Upper lobe of left lung (tissue), 6 donors: ENCODE data around the gene SLC9C2. TPM values are rescaled to one million over a fixed set of nuclear protein-coding genes. Genes with fewer than 3 reads are reported as not detected.
"Not testable (repeated sequence)": the region's sequence is repeated elsewhere in the genome, so short reads cannot be mapped to it uniquely, and the experiment has no call there.

ENCODE experiments used
- ATAC-seq, 2 donors: fragments of 200-7000 bp; cut with Tn5 transposase; one replicate each; pipeline ENCODE4 v1.9.1; 2022; ENCODE audit warnings: mild to moderate bottlenecking in 2 of 2, moderate library complexity in 2 of 2; ENCODE audit not compliant: low FRiP score in 2 of 2
- DNase-seq, 2 donors: peaks; one replicate each; pipeline ENCODE4 v3.0.0-alpha.2; 2019 to 2020
- H3K27ac ChIP-seq, 4 donors: fragments of 200-600 bp; sonication (generic); one replicate each; pipeline ENCODE4 v1.5.1; 2016 to 2019
- H3K27me3 ChIP-seq, 4 donors: fragments of 200-600 bp; sonication (generic); one replicate each; pipeline ENCODE4 v1.5.1; 2017 to 2019
- H3K36me3 ChIP-seq, 4 donors: fragments of 200-600 bp; sonication (generic); one replicate each; pipeline ENCODE4 v1.5.1; 2016 to 2019
- H3K4me1 ChIP-seq, 4 donors: fragments of 200-600 bp; sonication (generic); one replicate each; pipeline ENCODE4 v1.5.1; 2018 to 2019
- H3K4me3 ChIP-seq, 4 donors: fragments of 200-600 bp; sonication (generic); one replicate each; pipeline ENCODE4 v1.5.1; 2017 to 2019; ENCODE audit warnings: mild to moderate bottlenecking in 2 of 4, moderate library complexity in 1 of 4
- H3K9me3 ChIP-seq, 4 donors: fragments of 200-600 bp; sonication (generic); one replicate each; pipeline ENCODE4 v1.5.1; 2018 to 2019
- EP300 ChIP-seq, 4 donors: sonication (generic); formaldehyde crosslinking; IDR thresholded peaks; one replicate each; pipeline ENCODE4 v1.5.1; 2017; ENCODE audit warnings: antibody characterized with exemption in 4 of 4, control low read depth in 2 of 4
- POLR2A ChIP-seq, 4 donors: fragments of 450-650 bp; IDR thresholded peaks; one replicate each; pipeline ENCODE4 v1.5.1; 2016 to 2017; ENCODE audit warnings: antibody characterized with exemption in 4 of 4, mild to moderate bottlenecking in 2 of 4
- POLR2AphosphoS5 ChIP-seq, 2 donors: sonication (generic); formaldehyde crosslinking; IDR thresholded peaks; one replicate each; pipeline ENCODE4 v1.5.1; 2017; ENCODE audit warnings: antibody characterized with exemption in 2 of 2
- WGBS, 2 donors: methylation state at CpG; one replicate each; pipeline ENCODE4 v1.1.5; 2017 to 2018; 5-methylcytosine and 5-hydroxymethylcytosine counted together
- total RNA-seq, 6 donors: library from RNA; depleted of rRNA in 4 of 6; stranded (reverse); fragments of >200 nt in 4 of 6; gene quantifications; one replicate each; pipeline versions ENCODE4 v1.1.0 to v1.2.1, GENCODE V29; 2016 to 2021
- TF ChIP-seq, protein P1 (sequence below), 6 experiments: fragments of 450-650 bp in 4 of 6; fragments of 200-600 bp in 2 of 6; sonication (generic) in 2 of 6; IDR thresholded peaks; one replicate each; pipeline ENCODE4 v1.5.1; 2016 to 2019; ENCODE audit warnings: antibody characterized with exemption in 6 of 6
- donor health status: DM: no; HTN: no; CAD: no; lungs with moderate emphysema.
- donor health status: DM: no; HTN: yes; CAD: no; lungs with severe emphysema.

The SLC9C2 gene
- total RNA-seq, 6 donors from 2014 or later = 0.15 to 1.5 (median 0.76) TPM; not detected in 2

DNA sequence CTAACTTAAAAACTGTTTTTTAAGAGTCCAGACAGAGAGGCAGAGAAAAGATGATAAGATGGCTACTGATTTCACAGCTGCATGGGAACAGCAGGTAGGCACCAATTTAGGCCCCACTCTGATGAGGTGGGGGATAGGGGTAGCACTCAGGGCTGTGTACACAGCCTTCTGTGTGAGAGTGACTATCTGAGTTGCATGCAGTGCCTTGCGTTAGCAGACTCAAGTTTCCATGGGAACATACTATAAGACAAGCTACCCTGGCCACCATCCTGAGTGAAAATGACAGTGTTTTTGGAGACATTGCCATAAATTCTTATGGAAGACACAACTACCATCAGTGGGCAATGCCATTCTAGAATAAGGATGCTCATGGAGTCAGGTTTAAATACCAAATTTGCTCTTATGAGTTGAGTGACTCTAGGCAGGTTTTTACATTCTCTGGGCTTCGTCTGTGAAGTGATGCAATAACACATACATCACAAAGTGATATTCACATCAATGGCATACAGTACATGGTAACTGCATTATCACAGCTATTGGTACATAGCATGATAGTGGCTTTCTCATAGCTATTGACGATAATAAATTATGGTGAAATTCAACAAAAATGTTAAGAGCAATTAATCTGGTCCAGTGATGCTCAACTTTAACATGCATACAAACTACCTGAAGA, 30.5 kb downstream of the SLC9C2 start:
- Histone ChIP-seq H3K27ac (no peak overlapping the region), H3K36me3 (no peaks in the 10 kb centered on the region), H3K4me1 (no peaks in the 10 kb centered on the region), H3K27me3 (no peaks in the 10 kb centered on the region), H3K9me3 (no peaks in the 10 kb centered on the region), H3K4me3 (no peak overlapping the region)
- no peak for TF ChIP-seq EP300 (IDR thresholded peaks at IDR 0.05)
- TF ChIP-seq, protein P1, sequence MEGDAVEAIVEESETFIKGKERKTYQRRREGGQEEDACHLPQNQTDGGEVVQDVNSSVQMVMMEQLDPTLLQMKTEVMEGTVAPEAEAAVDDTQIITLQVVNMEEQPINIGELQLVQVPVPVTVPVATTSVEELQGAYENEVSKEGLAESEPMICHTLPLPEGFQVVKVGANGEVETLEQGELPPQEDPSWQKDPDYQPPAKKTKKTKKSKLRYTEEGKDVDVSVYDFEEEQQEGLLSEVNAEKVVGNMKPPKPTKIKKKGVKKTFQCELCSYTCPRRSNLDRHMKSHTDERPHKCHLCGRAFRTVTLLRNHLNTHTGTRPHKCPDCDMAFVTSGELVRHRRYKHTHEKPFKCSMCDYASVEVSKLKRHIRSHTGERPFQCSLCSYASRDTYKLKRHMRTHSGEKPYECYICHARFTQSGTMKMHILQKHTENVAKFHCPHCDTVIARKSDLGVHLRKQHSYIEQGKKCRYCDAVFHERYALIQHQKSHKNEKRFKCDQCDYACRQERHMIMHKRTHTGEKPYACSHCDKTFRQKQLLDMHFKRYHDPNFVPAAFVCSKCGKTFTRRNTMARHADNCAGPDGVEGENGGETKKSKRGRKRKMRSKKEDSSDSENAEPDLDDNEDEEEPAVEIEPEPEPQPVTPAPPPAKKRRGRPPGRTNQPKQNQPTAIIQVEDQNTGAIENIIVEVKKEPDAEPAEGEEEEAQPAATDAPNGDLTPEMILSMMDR (IDR thresholded peaks at IDR 0.05) = no peak
- TF ChIP-seq POLR2A (IDR thresholded peaks at IDR 0.05) = no peak
- no peak for TF ChIP-seq POLR2AphosphoS5 (IDR thresholded peaks at IDR 0.05)
- ATAC-seq (no peak), DNase-seq (no peak)
- 91 to 93% methylated on average over 3 of the region's 3 CpGs for WGBS, 2 donors

DNA sequence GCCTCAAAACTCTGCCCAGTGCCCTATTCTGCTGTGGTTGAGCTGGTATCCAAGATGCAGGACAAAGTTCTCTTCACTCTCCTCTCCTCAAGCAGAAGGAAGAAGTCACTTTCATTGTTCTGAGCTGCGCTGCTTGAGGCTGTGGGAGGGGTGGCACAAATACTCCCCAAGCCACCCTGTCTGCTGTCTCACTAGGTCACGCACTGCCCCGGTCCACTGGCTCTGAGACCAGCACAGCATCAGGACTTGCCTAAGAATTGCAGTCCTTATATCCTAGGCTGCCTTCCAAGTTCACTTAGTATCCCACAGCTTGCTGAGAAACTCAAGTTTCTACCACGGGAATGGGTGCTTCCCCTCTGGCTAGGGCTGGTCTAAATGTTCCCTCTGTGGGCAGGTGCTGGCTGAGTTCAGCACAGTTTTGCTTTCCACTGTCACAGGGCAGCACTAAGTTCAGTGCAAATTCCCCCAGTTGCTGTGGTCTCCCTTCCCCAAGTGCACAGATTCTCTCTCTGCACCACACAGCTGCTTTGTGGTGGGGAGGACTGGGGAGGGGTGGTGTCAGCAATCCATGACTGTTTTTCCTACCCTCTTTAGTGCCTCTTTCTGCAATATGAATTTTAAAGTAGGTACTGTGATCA, 32.4 kb downstream of the SLC9C2 start:
- Histone ChIP-seq H3K27me3 (no peaks in the 10 kb centered on the region), H3K27ac (no peak overlapping the region), H3K9me3 (no peaks in the 10 kb centered on the region), H3K4me1 (no peaks in the 10 kb centered on the region), H3K4me3 (no peak overlapping the region), H3K36me3 (no peaks in the 10 kb centered on the region)
- WGBS, 2 donors = 89 to 91% methylated on average over 4 of the region's 4 CpGs
- TF ChIP-seq EP300 (IDR thresholded peaks at IDR 0.05) = no peak
- no peak for TF ChIP-seq POLR2AphosphoS5 (IDR thresholded peaks at IDR 0.05)
- no peak for TF ChIP-seq POLR2A (IDR thresholded peaks at IDR 0.05)
- TF ChIP-seq, protein P1 (IDR thresholded peaks at IDR 0.05) = no peak
- ATAC-seq (no peak), DNase-seq (peak in 1 of 2 donors; percentile 3)

DNA sequence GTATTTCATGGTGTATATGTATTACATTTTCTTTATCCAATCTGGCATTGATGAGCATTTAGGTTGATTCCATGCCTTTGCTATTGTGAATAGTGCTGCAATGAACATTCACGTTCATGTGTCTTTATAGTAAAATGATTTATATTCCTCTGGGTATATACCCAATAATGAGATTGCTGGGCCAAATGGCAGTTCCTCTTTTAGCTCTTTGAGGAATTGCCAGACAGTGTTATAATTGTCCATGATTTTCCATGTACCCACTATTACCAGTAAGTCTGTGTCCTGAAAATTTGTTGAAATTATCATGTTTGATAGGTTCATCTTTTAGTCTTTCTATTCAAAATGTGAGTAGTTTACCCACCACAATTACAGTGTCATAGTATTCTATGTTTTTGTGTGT, 34.4 kb downstream of the SLC9C2 start:
- DNase-seq (no peak), ATAC-seq (no peak)
- no peaks in the 10 kb centered on the region for H3K9me3 ChIP-seq
- H3K4me3 ChIP-seq = no peak overlapping the region
- H3K36me3 ChIP-seq = no peaks in the 10 kb centered on the region
- no peaks in the 10 kb centered on the region for H3K27me3 ChIP-seq
- WGBS, 2 donors = 89 to 91% methylated on average over 1 of the region's 1 CpG
- H3K27ac ChIP-seq = no peak overlapping the region
- TF ChIP-seq EP300 (IDR thresholded peaks at IDR 0.05) (no peak), POLR2A (IDR thresholded peaks at IDR 0.05) (no peak), POLR2AphosphoS5 (IDR thresholded peaks at IDR 0.05) (no peak)
- TF ChIP-seq, protein P1 (IDR thresholded peaks at IDR 0.05) = no peak
- H3K4me1 ChIP-seq = no peaks in the 10 kb centered on the region

DNA sequence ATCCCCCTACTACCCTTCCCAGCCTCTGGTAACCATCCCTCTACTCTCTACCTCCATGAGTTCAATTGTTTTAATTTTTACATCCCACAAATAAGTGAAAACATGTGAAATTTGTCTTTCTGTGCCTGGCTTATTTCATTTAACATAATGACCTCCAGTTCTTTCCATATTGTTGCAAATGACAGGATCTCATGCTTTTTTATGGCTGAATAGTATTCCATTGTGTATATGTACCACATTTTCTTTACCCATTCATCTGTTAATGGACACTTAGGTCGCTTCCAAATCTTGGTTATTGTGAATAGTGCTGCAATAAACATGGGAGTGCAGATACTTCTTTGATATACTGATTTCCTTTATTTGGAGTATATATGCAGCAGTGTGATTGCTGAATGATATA, 39.0 kb downstream of the SLC9C2 start:
- not testable (repeated sequence) for H3K4me3 ChIP-seq, H3K27ac ChIP-seq, H3K9me3 ChIP-seq, ATAC-seq, H3K36me3 ChIP-seq, DNase-seq, H3K4me1 ChIP-seq, H3K27me3 ChIP-seq
- 68 to 82% methylated on average over 1 of the region's 1 CpG for WGBS, 2 donors

DNA sequence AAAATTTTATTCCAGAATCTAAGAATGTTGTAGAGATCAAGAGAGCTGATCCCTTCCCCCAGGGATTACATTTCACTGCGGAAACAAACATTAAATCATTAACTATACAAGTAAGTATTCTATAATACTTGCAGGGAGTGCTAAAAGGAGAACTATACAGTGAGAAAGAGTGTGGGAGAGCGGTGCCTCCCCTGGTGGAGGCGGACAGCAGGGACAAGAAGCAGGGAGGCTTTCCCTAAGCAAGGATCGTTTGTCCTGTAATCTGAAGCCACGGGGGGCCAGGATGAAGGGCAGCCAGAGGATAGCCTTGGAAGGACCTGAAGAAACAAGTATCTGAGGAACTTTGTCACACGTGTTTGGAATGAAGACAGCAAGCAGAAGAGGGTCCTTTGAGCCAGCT, 40.1 kb downstream of the SLC9C2 start:
- ATAC-seq (no peak), DNase-seq (no peak)
- 67 to 68% methylated on average over 6 of the region's 6 CpGs for WGBS, 2 donors

DNA sequence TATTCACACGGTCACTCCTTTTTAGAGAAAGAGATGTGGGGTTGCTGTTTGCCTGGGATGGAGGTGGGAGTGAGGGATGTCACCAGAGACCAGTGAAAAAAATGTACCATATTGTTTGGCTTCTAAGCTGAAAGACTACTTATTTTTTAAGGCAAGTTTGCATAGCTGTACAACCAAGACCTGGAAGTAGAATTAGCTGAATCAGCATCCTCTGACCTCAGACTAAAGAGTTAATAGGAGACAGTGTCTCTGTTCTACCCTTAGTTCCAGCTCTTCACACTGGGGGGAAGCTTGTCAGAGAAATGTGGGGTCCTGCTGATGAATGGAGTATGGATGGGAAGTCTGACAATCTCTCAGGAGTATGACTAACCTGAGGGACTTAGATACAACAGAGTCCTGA, 41.6 kb downstream of the SLC9C2 start:
- Histone ChIP-seq H3K27me3 (no peaks in the 10 kb centered on the region), H3K4me1 (no peaks in the 10 kb centered on the region), H3K36me3 (no peaks in the 10 kb centered on the region), H3K27ac (no peak overlapping the region), H3K9me3 (no peaks in the 10 kb centered on the region), H3K4me3 (no peak overlapping the region)
- no peak for TF ChIP-seq EP300 (IDR thresholded peaks at IDR 0.05)
- no peak for TF ChIP-seq POLR2AphosphoS5 (IDR thresholded peaks at IDR 0.05)
- no peak for TF ChIP-seq POLR2A (IDR thresholded peaks at IDR 0.05)
- TF ChIP-seq, protein P1 (IDR thresholded peaks at IDR 0.05) = no peak
- no peak for ATAC-seq
- DNase-seq = no peak
- WGBS, 2 donors = 86 to 89% methylated on average over 1 of the region's 1 CpG

More for the DNA sequence above, 40.1 kb downstream of the SLC9C2 start:
- H3K4me1 ChIP-seq = no peaks in the 10 kb centered on the region
- H3K27me3 ChIP-seq = no peaks in the 10 kb centered on the region
- H3K36me3 ChIP-seq = no peaks in the 10 kb centered on the region
- no peak overlapping the region for H3K4me3 ChIP-seq
- no peaks in the 10 kb centered on the region for H3K9me3 ChIP-seq
- no peak overlapping the region for H3K27ac ChIP-seq
- no peak for TF ChIP-seq EP300 (IDR thresholded peaks at IDR 0.05)
- no peak for TF ChIP-seq POLR2A (IDR thresholded peaks at IDR 0.05)
